T47D (cell line): ENCODE data around the gene ARHGAP33.
A peak's percentile ranks its signal among the peaks of the same experiment; 100 is the strongest.
"Not testable (repeated sequence)": the region's sequence is repeated elsewhere in the genome, so short reads cannot be mapped to it uniquely, and the experiment has no call there.

Experiments used
- DNase-seq, 2 experiments: peaks; one replicate each; pipeline versions ENCODE4 v3.0.0 to v3.0.0-alpha.2; 2011 to 2012; ENCODE audit warnings: low read depth in 1 of 2, low spot score in 1 of 2
- JUND ChIP-seq: IDR thresholded peaks from 2 replicates; pipeline ENCODE4 v1.6.1; 2012; ENCODE audit warnings: low read depth
- in situ Hi-C: cut with HindIII; loops from 2 replicates; pipeline ENCODE4 v1.10.0; 2016; ENCODE audit warnings: low sequenced_read_pairs, low pct_unique_long_range_greater_than_20kb

ARHGAP33 gene

GRCh38 chr19:35828692-35829301 is 53.4 kb downstream of the ARHGAP33 start:
- DNase-seq = peak; percentile 55 to 75
- TF ChIP-seq JUND = no peak
- in situ Hi-C loops = no loop called here

DNA sequence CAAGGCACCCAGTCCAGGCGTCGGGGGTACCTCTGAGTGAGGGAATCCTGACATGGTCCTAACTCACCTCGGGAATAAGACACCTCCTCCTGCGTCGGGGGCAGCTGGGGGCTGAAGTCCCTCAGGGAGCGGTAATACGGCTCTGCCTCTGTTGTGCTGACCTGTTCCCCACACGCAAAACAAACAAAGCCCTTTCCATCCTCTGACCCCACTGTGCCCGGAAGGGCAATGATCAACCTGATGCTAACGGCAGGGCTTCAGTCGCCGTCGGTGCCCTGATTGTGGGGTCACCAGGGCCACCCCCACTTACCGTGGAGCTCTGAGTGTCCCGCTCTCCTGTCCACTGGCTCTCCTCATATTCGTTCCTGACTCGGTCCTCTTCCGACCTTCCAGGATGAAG is 55.6 kb downstream of the ARHGAP33 start:
- in situ Hi-C loops = no loop called here
- TF ChIP-seq JUND = no peak
- DNase-seq = no peak

DNA sequence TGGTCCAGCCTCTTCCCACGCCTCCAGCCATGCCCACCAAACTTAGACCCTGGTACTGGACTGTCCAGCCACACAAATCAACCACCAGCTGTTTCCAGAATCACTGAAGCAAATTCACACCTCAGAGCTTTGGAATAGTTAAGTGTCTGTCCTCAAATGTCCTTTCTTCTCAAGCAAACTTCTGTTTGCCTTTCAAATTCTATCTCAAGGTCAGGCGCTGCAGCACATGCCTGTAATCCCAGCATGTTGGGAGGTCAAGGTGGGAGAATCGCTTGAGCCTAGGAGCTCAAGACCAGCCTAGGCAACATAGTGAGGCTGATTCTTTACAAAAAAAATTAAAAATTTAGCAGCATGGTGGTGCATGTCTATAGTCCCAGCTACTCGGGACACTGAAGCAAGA is 56.7 kb downstream of the ARHGAP33 start:
- in situ Hi-C loops = no loop called here
- no peak for DNase-seq
- no peak for TF ChIP-seq JUND

DNA sequence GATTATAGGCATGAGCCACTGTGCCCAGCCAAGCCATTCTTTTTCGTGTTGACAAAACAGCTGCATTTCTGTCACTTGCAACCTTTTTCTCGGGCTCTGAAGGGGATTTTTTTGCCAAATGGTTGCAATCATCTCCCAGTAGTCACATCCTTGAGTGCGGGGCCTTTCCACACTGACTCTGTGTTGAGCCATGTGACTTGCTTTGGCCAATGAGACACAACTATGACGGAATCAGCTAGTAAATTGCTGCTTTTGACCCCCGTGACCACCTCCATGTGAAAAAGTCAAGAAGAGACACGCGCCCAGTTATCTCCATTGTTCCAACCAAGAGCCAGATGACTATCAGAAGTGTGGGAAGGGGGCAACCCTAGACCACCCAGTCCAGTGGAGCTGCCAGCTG is 58.6 kb downstream of the ARHGAP33 start:
- TF ChIP-seq JUND = no peak
- no peak for DNase-seq
- in situ Hi-C loops = no loop called here

DNA sequence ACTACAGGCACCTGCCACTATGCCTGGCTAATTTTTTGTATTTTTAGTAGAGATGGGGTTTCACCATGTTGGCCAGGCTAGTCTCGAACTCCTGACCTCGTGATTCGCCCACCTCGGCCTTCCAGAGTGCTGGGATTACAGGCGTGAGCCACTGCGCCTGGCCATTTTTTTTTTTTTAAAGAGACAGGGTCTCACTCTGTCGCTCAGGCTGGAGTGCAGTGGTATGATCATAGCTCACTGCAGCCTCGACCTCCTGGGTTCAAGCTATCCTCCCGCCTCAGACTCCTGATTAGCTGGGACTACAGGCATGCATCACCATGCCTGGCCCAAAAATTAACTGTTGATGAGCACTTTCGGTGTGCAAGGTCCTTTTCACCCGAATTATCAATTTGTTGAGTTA is 60.7 kb downstream of the ARHGAP33 start:
- DNase-seq, in situ Hi-C loops: not testable (repeated sequence)
